TTC549 (cell line): ENCODE results near the gene PLEKHA6.

Experiments used
- FAIRE-seq: peaks from 2 replicates; lab custom pipeline; 2012; peaks lifted over from hg19 to GRCh38; lab: Jason Lieb, UNC

The PLEKHA6 gene

DNA sequence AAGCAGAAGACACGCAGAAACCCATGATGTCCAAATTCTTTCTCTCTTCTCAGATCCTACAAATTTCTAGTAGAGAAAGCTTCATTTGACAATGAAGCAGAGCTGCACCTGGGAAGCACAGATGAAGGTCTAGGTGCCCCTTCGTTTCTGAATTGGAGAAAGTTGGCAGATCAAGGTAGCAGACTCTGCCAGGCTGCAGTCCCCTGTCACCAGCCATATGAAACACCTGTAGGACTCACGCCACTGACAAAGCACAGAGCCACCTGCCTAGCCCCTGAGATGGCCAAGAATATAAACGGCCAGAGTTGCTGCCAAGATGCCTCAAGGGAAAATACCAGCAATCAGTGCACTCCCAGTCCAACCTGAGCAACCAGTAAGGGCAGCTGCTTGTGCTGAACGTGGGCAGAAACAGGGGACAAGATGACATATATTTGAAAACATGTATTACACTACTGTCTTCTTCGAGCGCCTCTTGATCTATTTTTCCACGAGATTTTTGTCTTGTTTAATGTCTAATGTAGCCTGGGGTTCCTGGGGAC lies 20.6 kb upstream of the PLEKHA6 start:
- FAIRE-seq = no peak

GRCh38 chr1:204377800-204378668 lies 18.3 kb upstream of the PLEKHA6 start:
- FAIRE-seq = no peak

GRCh38 chr1:204376919-204377799 lies 17.4 kb upstream of the PLEKHA6 start:
- no peak for FAIRE-seq

- no peak for FAIRE-seq
Observed at GRCh38 chr1:204376465-204376864, 16.7 kb upstream of the PLEKHA6 start.

- FAIRE-seq = no peak
Observed at GRCh38 chr1:204373911-204374310, 14.2 kb upstream of the PLEKHA6 start.

GRCh38 chr1:204370176-204370575 lies 10.4 kb upstream of the PLEKHA6 start:
- no peak for FAIRE-seq

- no peak for FAIRE-seq
Observed at GRCh38 chr1:204368996-204369726, 9.4 kb upstream of the PLEKHA6 start.

- FAIRE-seq = no peak
Observed at GRCh38 chr1:204367956-204368355, 8.2 kb upstream of the PLEKHA6 start.

- no peak for FAIRE-seq
Observed at GRCh38 chr1:204367193-204367858, 7.6 kb upstream of the PLEKHA6 start.

GRCh38 chr1:204366759-204367158 lies 7.0 kb upstream of the PLEKHA6 start:
- no peak for FAIRE-seq

DNA sequence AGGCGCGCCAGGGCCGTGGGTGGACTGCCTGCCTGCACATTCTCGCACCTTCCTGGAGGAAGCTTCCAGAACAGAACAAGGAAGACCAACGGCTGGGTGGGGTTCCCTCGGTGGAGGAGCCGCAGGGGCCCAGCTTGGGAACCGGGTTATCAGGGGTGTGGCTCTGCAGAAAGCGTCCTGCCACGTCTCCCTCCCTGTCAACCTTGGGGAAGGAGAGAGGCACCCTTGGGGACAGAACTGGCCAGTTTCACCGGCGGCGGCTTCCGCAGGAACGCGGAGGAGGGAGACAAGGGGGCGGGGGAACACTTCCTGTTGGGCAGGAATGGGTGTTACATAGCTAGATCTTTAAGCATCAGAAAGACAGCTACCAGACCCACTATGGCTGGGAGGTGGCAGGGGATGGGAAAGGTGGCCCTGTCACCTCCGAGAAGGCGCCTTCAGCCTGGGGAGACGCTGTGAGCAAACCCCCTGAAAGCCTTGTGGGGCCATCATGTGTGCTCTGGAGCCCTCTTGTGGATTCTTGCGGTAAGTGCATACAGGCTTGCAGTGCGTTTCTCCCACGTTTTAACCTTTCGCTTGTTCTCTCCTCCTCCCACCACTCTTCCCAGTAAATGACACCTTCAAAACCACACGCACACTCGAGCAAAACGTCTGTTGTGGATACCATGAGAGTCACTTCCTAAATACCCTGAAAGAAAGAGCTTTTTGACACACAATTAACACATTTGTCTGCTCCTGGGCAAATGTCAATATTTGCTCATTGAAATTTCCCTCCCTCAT lies 3.8 kb upstream of the PLEKHA6 start:
- peak; percentile 5 for FAIRE-seq

DNA sequence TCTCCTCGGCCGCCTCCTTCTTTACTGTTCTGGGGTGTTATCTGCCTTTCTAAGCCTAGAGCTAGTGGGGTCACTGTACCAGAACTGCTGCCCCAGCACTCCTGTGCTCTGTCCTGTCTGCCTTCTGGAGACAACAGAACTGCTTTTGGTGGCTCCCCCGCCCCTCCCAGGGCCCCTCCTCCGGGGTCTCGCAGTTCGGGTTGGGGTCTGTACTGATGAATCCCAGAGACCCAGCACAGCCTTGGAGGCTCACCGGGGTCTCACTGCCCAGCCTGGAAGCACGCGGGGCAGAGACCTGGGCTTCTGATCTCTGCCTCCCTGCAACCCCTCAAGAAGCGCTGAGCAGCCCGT lies 3.2 kb upstream of the PLEKHA6 start:
- no peak for FAIRE-seq

GRCh38 chr1:204361781-204362180 lies 2.1 kb upstream of the PLEKHA6 start:
- no peak for FAIRE-seq

- FAIRE-seq = no peak
Observed at GRCh38 chr1:204361341-204361771, 1.6 kb upstream of the PLEKHA6 start.

DNA sequence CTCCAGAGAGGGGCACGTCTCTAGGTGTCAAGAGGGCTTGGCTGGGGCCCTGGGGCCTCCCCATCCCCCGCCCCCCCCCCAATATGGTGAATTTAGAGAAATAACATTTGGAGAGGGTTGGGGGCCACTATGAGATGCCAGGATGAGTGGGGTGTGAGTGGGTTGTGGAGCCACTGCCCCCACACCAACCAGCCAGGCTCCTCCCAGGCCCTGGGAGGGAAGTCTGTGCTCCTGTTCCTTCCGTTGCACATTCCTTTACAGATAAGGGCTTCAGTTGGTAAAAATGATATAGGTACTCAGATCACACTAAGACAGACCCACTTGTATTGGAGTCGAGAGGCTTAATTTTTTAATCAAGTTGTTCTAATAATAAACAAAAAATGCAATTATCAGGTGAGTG lies 585 bp upstream of the PLEKHA6 start:
- FAIRE-seq = no peak

DNA sequence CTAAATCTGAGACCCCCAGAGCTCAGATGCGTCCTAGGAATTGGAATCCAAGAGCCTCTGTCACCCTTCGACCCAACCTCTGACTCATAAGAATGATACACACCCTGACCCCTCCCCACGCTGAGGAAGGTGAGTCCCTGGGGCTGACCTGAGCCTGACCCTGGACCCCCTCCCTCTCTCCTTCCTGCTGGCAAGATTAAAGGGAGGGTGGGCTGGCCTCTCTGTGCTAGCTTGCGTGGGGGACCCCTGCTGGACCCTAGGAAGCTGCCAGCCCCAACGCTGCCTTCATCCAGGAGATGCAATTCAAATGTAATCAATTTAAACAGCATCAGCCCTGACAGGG lies 627 bp downstream of the PLEKHA6 start:
- FAIRE-seq = no peak

DNA sequence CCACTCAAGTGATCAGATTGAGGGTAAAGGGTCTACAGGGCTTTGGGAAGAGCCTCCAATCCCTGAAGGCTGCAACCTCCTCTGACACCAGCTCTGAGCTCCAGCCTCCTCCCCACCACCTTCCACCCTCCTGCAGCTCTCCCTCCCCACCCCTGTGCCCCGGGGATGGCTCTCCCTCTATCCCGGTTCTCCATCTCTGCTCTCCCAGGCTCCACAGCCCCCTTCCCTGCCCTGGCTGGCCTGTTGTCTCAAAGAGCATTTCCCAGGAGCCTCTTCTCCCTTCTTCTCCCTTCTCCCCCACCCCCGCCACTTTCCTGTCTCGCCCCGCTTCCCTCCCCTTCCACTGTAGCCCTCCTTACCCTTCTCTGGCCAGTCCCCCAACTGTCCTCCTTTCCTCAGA lies 1.1 kb downstream of the PLEKHA6 start:
- no peak for FAIRE-seq

DNA sequence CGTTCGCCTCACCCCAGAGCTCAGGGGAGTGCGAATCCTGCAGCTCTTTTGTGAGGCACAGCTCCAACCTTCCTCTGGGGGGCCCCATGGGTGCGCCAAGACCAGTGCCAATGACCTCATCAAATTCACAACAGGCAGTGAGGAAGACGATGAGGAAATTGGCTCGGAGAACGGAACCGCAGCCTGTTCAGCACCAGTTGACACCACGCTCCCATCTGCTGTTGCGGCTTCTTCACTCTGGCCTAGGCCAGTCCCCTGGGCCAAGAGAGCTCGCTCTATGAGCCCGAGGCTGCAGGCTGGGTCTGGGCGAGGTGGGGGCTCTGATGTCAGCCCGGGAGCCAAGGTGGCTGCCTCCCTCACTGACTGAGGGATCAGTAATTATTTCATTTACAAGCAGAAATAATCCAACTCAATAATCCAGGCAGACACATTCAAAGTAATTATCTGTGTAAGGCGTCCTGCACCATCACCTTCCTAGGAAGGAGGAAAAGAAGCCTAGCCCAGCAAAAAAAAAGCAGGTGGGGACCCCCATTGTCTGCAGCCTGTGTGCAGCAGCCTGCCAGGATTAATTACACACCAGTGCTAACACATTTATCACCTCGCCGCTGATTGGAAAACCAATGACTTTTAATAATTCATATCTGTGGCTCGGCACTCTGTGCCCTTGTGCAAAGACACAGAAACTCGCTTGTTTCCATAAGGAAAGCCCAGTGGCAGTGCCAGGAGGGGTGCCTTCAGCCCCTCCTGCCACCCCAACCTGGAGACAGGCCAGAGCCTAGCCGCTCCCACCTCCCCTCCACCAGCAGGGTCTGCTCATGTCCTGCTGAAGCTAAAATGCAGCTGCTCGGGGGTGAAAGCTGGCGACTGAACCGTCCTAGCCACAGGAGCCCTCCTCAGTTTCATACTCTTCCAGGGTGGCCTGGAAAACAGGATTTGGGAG lies 1.9 kb downstream of the PLEKHA6 start:
- FAIRE-seq = no peak

DNA sequence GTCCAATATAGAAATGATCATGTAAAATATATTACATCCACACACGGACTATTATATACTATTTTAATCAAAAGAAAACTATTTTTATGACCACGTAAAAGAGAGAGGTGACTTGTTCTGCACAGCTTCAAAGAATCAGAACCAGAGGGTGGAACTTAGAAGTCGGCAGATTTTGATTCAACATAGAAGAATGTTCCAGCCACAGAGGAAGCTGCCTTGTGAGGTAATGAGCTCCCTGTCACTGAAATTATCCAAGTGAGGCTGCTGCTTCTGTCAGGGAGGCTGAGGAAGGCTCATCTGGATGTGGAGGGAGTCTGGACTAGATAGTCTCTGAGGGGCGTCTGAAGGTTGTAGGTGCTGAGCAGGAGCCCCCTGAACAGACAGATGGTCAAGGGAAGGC lies 2.7 kb downstream of the PLEKHA6 start:
- no peak for FAIRE-seq

GRCh38 chr1:204355913-204356312 lies 3.8 kb downstream of the PLEKHA6 start:
- no peak for FAIRE-seq
